ENCODE results near the gene ROR1. TPM values are rescaled to one million over a fixed set of nuclear protein-coding genes. Genes with fewer than 3 reads are reported as not detected.

Gene ROR1
- total RNA-seq, 1 experiment from 2014 or later: 37.2 TPM

DNA sequence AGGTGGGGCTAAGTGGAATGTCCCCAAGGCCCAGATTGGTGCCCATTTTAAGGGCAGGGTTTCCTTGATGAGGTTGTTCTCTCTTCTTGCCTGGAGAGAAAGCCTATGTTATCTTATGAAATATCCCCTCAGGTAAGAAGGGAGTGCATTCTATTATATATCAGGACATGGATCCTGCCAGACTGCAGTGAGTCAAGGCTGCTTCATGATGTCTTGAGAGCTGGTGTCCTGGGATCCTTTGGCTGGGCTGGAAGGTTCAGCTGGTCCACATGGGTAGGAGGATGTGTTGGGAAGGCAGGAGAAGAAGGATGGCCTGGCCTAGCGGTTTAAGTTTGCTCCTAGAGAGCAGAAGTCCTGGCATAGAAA lies 207.6 kb downstream of the ROR1 start:
- CTCF ChIA-PET: no interaction called here
- H3K27me3 Mint-ChIP-seq (ENCODE audit: insufficient read depth, unreplicated experiment): no peaks in the 10 kb centered on the region
- H3K4me1 ChIP-seq: no peaks in the 10 kb centered on the region
- intact Hi-C loops (cut with micrococcal nuclease; ENCODE audit: unreplicated experiment): no loop called here
- POLR2A ChIA-PET: no interaction called here
- no peaks in the 10 kb centered on the region for H3K9me3 ChIP-seq
- DNase-seq: no peak
- peaks cover 7% of the 10 kb centered on the region for H3K4me1 Mint-ChIP-seq (ENCODE audit: low read depth, unreplicated experiment)
- no peaks in the 10 kb centered on the region for H3K27me3 ChIP-seq (replicated peaks; ENCODE audit: control insufficient read depth, insufficient read depth, low read length)
- no peak overlapping the region for H3K4me3 ChIP-seq (ENCODE audit: low read depth, low read length)
- no TSS peak for BruUV-seq (replicated peaks)
- TF ChIP-seq, protein P1, sequence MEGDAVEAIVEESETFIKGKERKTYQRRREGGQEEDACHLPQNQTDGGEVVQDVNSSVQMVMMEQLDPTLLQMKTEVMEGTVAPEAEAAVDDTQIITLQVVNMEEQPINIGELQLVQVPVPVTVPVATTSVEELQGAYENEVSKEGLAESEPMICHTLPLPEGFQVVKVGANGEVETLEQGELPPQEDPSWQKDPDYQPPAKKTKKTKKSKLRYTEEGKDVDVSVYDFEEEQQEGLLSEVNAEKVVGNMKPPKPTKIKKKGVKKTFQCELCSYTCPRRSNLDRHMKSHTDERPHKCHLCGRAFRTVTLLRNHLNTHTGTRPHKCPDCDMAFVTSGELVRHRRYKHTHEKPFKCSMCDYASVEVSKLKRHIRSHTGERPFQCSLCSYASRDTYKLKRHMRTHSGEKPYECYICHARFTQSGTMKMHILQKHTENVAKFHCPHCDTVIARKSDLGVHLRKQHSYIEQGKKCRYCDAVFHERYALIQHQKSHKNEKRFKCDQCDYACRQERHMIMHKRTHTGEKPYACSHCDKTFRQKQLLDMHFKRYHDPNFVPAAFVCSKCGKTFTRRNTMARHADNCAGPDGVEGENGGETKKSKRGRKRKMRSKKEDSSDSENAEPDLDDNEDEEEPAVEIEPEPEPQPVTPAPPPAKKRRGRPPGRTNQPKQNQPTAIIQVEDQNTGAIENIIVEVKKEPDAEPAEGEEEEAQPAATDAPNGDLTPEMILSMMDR (IDR thresholded peaks at IDR 0.05; ENCODE audit: insufficient read depth in 1 of 2, low read depth in 1 of 2, low read length in 1 of 2, severe bottlenecking in 1 of 2, unreplicated experiment in 1 of 2): no peak
- no peaks in the 10 kb centered on the region; the same call in 1 of the 2 replicates for H3K36me3 ChIP-seq (ENCODE audit: control insufficient read depth, insufficient read depth, low read length)
- peaks cover 5% of the 10 kb centered on the region for H3K36me3 Mint-ChIP-seq (ENCODE audit: insufficient read depth, unreplicated experiment)
- H3K27ac Mint-ChIP-seq (ENCODE audit: unreplicated experiment): no peak overlapping the region
- no peaks in the 10 kb centered on the region for H3K9me3 Mint-ChIP-seq (ENCODE audit: unreplicated experiment)
- no peak overlapping the region for H3K4me3 Mint-ChIP-seq (ENCODE audit: unreplicated experiment)

DNA sequence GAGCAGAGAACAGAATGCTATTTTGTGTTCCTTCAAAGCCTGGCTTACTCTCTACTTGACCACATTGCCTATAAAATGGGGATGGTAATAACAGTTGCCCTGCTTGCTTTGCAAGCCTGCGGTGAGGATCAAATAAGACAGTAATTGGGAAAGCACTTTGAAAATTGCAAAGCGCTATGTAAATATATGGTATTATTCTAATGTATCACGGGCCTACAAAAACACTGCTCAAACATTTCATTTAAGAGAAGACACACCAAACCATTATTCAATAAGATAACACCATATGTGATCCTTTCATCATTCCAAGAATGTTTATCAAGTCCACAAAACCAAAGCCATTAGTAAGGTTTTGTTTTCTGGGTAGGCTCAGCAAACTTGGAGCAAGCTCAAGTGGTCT lies 208.4 kb downstream of the ROR1 start:
- peaks cover 6% of the 10 kb centered on the region for H3K36me3 Mint-ChIP-seq (ENCODE audit: insufficient read depth, unreplicated experiment)
- no peaks in the 10 kb centered on the region for H3K9me3 ChIP-seq
- CTCF ChIA-PET: no interaction called here
- no peak overlapping the region for H3K4me3 Mint-ChIP-seq (ENCODE audit: unreplicated experiment)
- peaks cover 7% of the 10 kb centered on the region for H3K4me1 Mint-ChIP-seq (ENCODE audit: low read depth, unreplicated experiment)
- H3K27ac Mint-ChIP-seq (ENCODE audit: unreplicated experiment): no peak overlapping the region
- no TSS peak for BruUV-seq (replicated peaks)
- TF ChIP-seq, protein P1 (IDR thresholded peaks at IDR 0.05; ENCODE audit: insufficient read depth in 1 of 2, low read depth in 1 of 2, low read length in 1 of 2, severe bottlenecking in 1 of 2, unreplicated experiment in 1 of 2): no peak
- no peaks in the 10 kb centered on the region for H3K4me1 ChIP-seq
- POLR2A ChIA-PET: interaction anchor here (0.6 kb wide), 1 partner anchor 209 kb away, joined by 3 read pairs; no protein-coding TSS in a partner anchor
- H3K27me3 Mint-ChIP-seq (ENCODE audit: insufficient read depth, unreplicated experiment): no peaks in the 10 kb centered on the region
- no peak overlapping the region for H3K4me3 ChIP-seq (ENCODE audit: low read depth, low read length)
- H3K9me3 Mint-ChIP-seq (ENCODE audit: unreplicated experiment): no peaks in the 10 kb centered on the region
- DNase-seq: no peak
- intact Hi-C loops (cut with micrococcal nuclease; ENCODE audit: unreplicated experiment): no loop called here
- H3K36me3 ChIP-seq (ENCODE audit: control insufficient read depth, insufficient read depth, low read length): no peaks in the 10 kb centered on the region; the same call in 1 of the 2 replicates
- H3K27me3 ChIP-seq (replicated peaks; ENCODE audit: control insufficient read depth, insufficient read depth, low read length): no peaks in the 10 kb centered on the region

DNA sequence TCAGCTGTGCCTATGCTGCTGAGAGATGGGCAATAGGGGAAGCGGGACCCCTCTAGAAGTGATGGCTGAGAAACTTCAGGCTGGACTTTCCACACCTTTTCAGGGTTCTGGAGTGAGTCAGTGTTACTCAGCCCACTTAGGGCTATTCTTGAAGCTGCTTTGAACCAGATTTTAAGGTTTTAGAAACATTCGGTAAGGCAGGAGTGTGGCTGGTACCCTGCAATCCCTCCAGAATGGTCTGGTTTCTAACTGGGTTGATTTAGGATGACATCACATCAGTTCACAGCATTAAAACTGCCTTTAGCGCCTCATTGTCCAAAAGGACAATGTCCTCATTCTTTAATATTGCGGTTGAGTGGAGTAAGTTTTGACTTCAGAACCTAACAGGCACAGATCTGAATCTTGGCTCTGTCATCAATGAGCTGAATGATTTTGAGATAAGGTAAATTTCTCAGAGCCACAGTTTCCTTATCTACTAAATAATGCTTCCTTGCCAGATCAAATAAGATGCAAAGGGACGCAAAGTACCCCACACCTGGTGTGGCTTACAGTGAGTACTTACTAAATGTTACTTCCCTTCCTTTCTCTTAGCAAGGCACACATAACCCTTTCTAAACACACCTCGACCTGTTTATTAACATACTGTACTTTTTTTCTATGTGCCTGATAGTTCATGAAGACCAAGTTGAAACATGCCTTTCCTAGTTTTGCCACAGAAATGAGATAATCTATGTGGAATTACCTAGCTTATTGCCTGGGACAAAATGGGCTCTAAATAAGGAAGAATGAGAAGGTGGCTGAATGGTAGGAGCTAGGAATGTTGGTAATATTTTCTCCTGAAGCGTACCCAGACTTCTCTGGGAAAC lies 209.8 kb downstream of the ROR1 start:
- H3K27me3 Mint-ChIP-seq (ENCODE audit: insufficient read depth, unreplicated experiment): no peaks in the 10 kb centered on the region
- H3K4me1 Mint-ChIP-seq (ENCODE audit: low read depth, unreplicated experiment): peaks cover 7% of the 10 kb centered on the region
- ChIA-PET CTCF (no interaction called here), POLR2A (no interaction called here)
- peaks cover 6% of the 10 kb centered on the region for H3K36me3 Mint-ChIP-seq (ENCODE audit: insufficient read depth, unreplicated experiment)
- no peak overlapping the region for H3K27ac Mint-ChIP-seq (ENCODE audit: unreplicated experiment)
- H3K9me3 Mint-ChIP-seq (ENCODE audit: unreplicated experiment): no peaks in the 10 kb centered on the region
- DNase-seq: no peak
- TF ChIP-seq, protein P1 (IDR thresholded peaks at IDR 0.05; ENCODE audit: insufficient read depth in 1 of 2, low read depth in 1 of 2, low read length in 1 of 2, severe bottlenecking in 1 of 2, unreplicated experiment in 1 of 2): no peak
- Histone ChIP-seq H3K36me3 (ENCODE audit: control insufficient read depth, insufficient read depth, low read length) (no peaks in the 10 kb centered on the region; the same call in 1 of the 2 replicates), H3K27me3 (replicated peaks; ENCODE audit: control insufficient read depth, insufficient read depth, low read length) (no peaks in the 10 kb centered on the region), H3K4me1 (no peaks in the 10 kb centered on the region), H3K4me3 (ENCODE audit: low read depth, low read length) (no peak overlapping the region), H3K9me3 (no peaks in the 10 kb centered on the region)
- intact Hi-C loops (cut with micrococcal nuclease; ENCODE audit: unreplicated experiment): no loop called here
- no TSS peak for BruUV-seq (replicated peaks)
- H3K4me3 Mint-ChIP-seq (ENCODE audit: unreplicated experiment): no peak overlapping the region

Measured in Caco-2 (cell line).